SK-N-SH treated with all-trans-retinoic acid at 6 μM for 48 hours (cell line): ENCODE data around the gene LGR4.
A peak's percentile ranks its signal among the peaks of the same experiment; 100 is the strongest.

Source experiments
- ATAC-seq: fragments of 200-7000 bp; cut with Tn5 transposase; 3 replicates; pipeline ENCODE4 v1.9.1; 2020; ENCODE audit warnings: mild to moderate bottlenecking, moderate library complexity
- BACH2 ChIP-seq: fragments of 250-450 bp; sonication (Bioruptor Pico); IDR thresholded peaks from 2 replicates; pipeline ENCODE4 v1.9.0; 2021; ENCODE audit warnings: mild to moderate bottlenecking, borderline replicate concordance
- CSDC2 ChIP-seq: fragments of 250-450 bp; sonication (Bioruptor Pico); IDR thresholded peaks from 2 replicates; pipeline ENCODE4 v1.5.0; 2020; ENCODE audit warnings: mild to moderate bottlenecking, moderate library complexity
- CSRNP3 ChIP-seq: fragments of 250-450 bp; sonication (Bioruptor Pico); IDR thresholded peaks from 2 replicates; pipeline ENCODE4 v1.5.1; 2021; ENCODE audit warnings: mild to moderate bottlenecking, moderate library complexity
- ESRRG ChIP-seq: fragments of 250-450 bp; sonication (Bioruptor Pico); IDR thresholded peaks from 2 replicates; pipeline ENCODE4 v1.6.1; 2021; ENCODE audit warnings: mild to moderate bottlenecking
- GLIS3 ChIP-seq: fragments of 250-450 bp; sonication (Bioruptor Pico); IDR thresholded peaks from 2 replicates; pipeline ENCODE4 v1.5.0; 2020; ENCODE audit warnings: mild to moderate bottlenecking, moderate library complexity
- ISL1 ChIP-seq: fragments of 250-450 bp; sonication (Bioruptor Pico); IDR thresholded peaks from 2 replicates; pipeline ENCODE4 v2.1.2; 2022; ENCODE audit warnings: mild to moderate bottlenecking, moderate library complexity
- OSR1 ChIP-seq: fragments of 250-450 bp; sonication (Bioruptor Pico); IDR thresholded peaks from 2 replicates; pipeline ENCODE4 v1.8.0; 2022; ENCODE audit warnings: moderate library complexity, mild to moderate bottlenecking, inconsistent platforms
- PATZ1 ChIP-seq: fragments of 250-450 bp; sonication (Bioruptor Pico); IDR thresholded peaks from 2 replicates; pipeline ENCODE4 v1.8.0; 2020; ENCODE audit warnings: mild to moderate bottlenecking, moderate library complexity, borderline replicate concordance
- PPARA ChIP-seq: fragments of 250-450 bp; sonication (Bioruptor Pico); IDR thresholded peaks from 2 replicates; pipeline ENCODE4 v1.5.0; 2020; ENCODE audit warnings: mild to moderate bottlenecking, borderline replicate concordance
- RARB ChIP-seq: fragments of 250-450 bp; sonication (Bioruptor Pico); IDR thresholded peaks from 2 replicates; pipeline ENCODE4 v1.8.0; 2021; ENCODE audit warnings: mild to moderate bottlenecking, moderate library complexity
- SNAI2 ChIP-seq: fragments of 250-450 bp; sonication (Bioruptor Pico); IDR thresholded peaks from 2 replicates; pipeline ENCODE4 v1.5.0; 2020; ENCODE audit warnings: mild to moderate bottlenecking, moderate library complexity
- TCF4 ChIP-seq: fragments of 250-450 bp; sonication (Bioruptor Pico); IDR thresholded peaks from 2 replicates; pipeline ENCODE4 v1.8.0; 2021; ENCODE audit warnings: mild to moderate bottlenecking, moderate library complexity, borderline replicate concordance
- TOX ChIP-seq: fragments of 250-450 bp; sonication (Bioruptor Pico); IDR thresholded peaks from 2 replicates; pipeline ENCODE4 v1.8.0; 2021; ENCODE audit warnings: mild to moderate bottlenecking, moderate library complexity, borderline replicate concordance
- ZC3H10 ChIP-seq: fragments of 250-450 bp; sonication (Bioruptor Pico); IDR thresholded peaks from 2 replicates; pipeline ENCODE4 v1.5.1; 2021; ENCODE audit warnings: mild to moderate bottlenecking, moderate library complexity
- ZFP3 ChIP-seq: fragments of 250-450 bp; sonication (Bioruptor Pico); IDR thresholded peaks from 2 replicates; pipeline ENCODE4 v1.5.0; 2020; ENCODE audit warnings: mild to moderate bottlenecking, moderate library complexity
- ZFP30 ChIP-seq: fragments of 450-650 bp; formaldehyde crosslinking; IDR thresholded peaks from 2 replicates; pipeline ENCODE4 v1.5.0; 2022; ENCODE audit warnings: mild to moderate bottlenecking, moderate library complexity
- ZNF565 ChIP-seq: fragments of 450-650 bp; formaldehyde crosslinking; conservative IDR thresholded peaks from 2 replicates; pipeline ENCODE4 v1.5.0; 2020; ENCODE audit warnings: low read depth, mild to moderate bottlenecking, moderate library complexity
- ZNF70 ChIP-seq: fragments of 450-650 bp; formaldehyde crosslinking; IDR thresholded peaks from 2 replicates; pipeline ENCODE4 v1.5.0; 2020; ENCODE audit warnings: mild to moderate bottlenecking, moderate library complexity
- ZNF8 ChIP-seq: fragments of 450-650 bp; formaldehyde crosslinking; IDR thresholded peaks from 2 replicates; pipeline ENCODE4 v1.5.0; 2020; ENCODE audit warnings: mild to moderate bottlenecking, moderate library complexity
- TF ChIP-seq, protein P1 (sequence below): fragments of 250-450 bp; sonication (Bioruptor Pico); IDR thresholded peaks from 2 replicates; pipeline ENCODE4 v1.8.0; 2021; ENCODE audit warnings: low read depth, mild to moderate bottlenecking, moderate library complexity, borderline replicate concordance
- TF ChIP-seq, protein P2 (sequence below): fragments of 250-450 bp; sonication (Bioruptor Pico); IDR thresholded peaks from 2 replicates; pipeline ENCODE4 v1.5.1; 2020; ENCODE audit warnings: low read depth, mild to moderate bottlenecking, moderate library complexity

LGR4 gene

DNA sequence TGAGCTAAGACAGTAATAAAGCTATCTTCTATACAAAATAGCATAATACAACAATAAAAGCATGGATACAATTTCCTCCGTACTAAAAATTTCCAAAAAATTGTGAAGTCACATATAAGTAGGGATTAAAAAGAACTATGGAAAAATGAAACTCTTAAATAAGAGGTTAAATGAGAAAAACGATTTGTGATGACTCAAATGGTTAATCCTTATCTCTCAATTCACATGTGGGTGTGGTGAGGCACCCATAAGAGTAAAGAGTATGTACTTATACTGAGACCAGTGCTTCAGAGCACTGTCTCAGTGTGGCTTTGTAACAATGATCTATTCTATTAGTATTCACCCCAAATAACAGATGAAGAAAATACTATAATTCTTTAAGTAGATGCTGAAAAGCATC lies 84.6 kb downstream of the LGR4 start:
- TF ChIP-seq ZFP3 (CRISPR knock-in tag) (no peak), GLIS3 (CRISPR knock-in tag) (no peak), ZNF565 (CRISPR knock-in tag) (no peak), BACH2 (CRISPR knock-in tag) (no peak), RARB (CRISPR knock-in tag) (no peak), PATZ1 (CRISPR knock-in tag) (no peak), SNAI2 (CRISPR knock-in tag) (no peak), ESRRG (CRISPR knock-in tag) (no peak), ZC3H10 (CRISPR knock-in tag) (no peak)
- no peak for ATAC-seq

DNA sequence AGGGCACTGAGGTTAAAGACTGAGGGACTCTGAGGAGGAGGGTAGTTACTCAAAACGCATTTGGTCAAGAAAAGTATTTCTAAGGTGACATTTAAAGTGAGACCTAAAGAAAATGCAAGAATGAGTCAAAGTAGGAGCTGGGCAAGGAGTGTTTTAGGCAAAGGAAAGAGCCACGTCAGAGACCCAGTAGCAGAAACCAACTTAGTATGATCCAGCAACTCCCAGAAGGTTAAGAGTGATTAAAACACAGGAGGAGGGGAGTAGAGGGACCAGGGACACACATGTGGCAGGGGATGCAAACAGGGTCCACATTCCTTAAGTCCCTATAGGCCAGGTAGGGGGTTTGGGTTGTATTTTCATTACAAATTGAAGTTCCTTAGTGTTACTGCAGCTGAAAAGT lies 85.2 kb downstream of the LGR4 start:
- no peak for TF ChIP-seq ZNF8
- no peak for TF ChIP-seq PPARA (CRISPR knock-in tag)
- TF ChIP-seq, protein P1, sequence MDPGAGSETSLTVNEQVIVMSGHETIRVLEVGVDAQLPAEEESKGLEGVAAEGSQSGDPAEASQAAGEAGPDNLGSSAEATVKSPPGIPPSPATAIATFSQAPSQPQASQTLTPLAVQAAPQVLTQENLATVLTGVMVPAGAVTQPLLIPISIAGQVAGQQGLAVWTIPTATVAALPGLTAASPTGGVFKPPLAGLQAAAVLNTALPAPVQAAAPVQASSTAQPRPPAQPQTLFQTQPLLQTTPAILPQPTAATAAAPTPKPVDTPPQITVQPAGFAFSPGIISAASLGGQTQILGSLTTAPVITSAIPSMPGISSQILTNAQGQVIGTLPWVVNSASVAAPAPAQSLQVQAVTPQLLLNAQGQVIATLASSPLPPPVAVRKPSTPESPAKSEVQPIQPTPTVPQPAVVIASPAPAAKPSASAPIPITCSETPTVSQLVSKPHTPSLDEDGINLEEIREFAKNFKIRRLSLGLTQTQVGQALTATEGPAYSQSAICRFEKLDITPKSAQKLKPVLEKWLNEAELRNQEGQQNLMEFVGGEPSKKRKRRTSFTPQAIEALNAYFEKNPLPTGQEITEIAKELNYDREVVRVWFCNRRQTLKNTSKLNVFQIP (CRISPR knock-in tag), result no peak
- TF ChIP-seq ZFP3 (CRISPR knock-in tag), result no peak
- TF ChIP-seq RARB (CRISPR knock-in tag), result no peak
- no peak for TF ChIP-seq OSR1 (CRISPR knock-in tag)
- TF ChIP-seq CSDC2 (CRISPR knock-in tag), result no peak
- no peak for TF ChIP-seq ZC3H10 (CRISPR knock-in tag)
- no peak for TF ChIP-seq ZNF70 (CRISPR knock-in tag)
- no peak for TF ChIP-seq GLIS3 (CRISPR knock-in tag)
- ATAC-seq, result no peak

- no peak for ATAC-seq
Measured at GRCh38 chr11:27386181-27386845, 86.3 kb downstream of the LGR4 start.

GRCh38 chr11:27385245-27385644 lies 87.3 kb downstream of the LGR4 start:
- TF ChIP-seq OSR1 (CRISPR knock-in tag), result no peak
- no peak for TF ChIP-seq ISL1 (CRISPR knock-in tag)
- TF ChIP-seq PATZ1 (CRISPR knock-in tag), result no peak
- TF ChIP-seq ZNF70 (CRISPR knock-in tag), result no peak
- no peak for TF ChIP-seq BACH2 (CRISPR knock-in tag)
- TF ChIP-seq ESRRG (CRISPR knock-in tag), result no peak
- TF ChIP-seq ZFP3 (CRISPR knock-in tag), result no peak
- TF ChIP-seq, protein P2, sequence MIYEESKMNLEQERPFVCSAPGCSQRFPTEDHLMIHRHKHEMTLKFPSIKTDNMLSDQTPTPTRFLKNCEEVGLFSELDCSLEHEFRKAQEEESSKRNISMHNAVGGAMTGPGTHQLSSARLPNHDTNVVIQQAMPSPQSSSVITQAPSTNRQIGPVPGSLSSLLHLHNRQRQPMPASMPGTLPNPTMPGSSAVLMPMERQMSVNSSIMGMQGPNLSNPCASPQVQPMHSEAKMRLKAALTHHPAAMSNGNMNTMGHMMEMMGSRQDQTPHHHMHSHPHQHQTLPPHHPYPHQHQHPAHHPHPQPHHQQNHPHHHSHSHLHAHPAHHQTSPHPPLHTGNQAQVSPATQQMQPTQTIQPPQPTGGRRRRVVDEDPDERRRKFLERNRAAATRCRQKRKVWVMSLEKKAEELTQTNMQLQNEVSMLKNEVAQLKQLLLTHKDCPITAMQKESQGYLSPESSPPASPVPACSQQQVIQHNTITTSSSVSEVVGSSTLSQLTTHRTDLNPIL, result no peak
- ATAC-seq, result peak; percentile 75

More at GRCh38 chr11:27386181-27386845, 86.3 kb downstream of the LGR4 start:
- no peak for TF ChIP-seq PPARA (CRISPR knock-in tag)

GRCh38 chr11:27384227-27384626 lies 88.4 kb downstream of the LGR4 start:
- no peak; the same call in 2 of the 3 replicates for ATAC-seq
- TF ChIP-seq CSRNP3 (CRISPR knock-in tag) (no peak), RARB (CRISPR knock-in tag) (no peak), ZNF565 (CRISPR knock-in tag) (no peak), GLIS3 (CRISPR knock-in tag) (no peak), ZNF70 (CRISPR knock-in tag) (no peak), ESRRG (CRISPR knock-in tag) (no peak), ZNF8 (no peak), OSR1 (CRISPR knock-in tag) (no peak), PATZ1 (CRISPR knock-in tag) (no peak), ZFP30 (CRISPR knock-in tag) (no peak), TCF4 (CRISPR knock-in tag) (no peak), TOX (no peak), SNAI2 (CRISPR knock-in tag) (no peak), PPARA (CRISPR knock-in tag) (no peak), CSDC2 (CRISPR knock-in tag) (no peak), ZFP3 (CRISPR knock-in tag) (no peak)
